Activated CD4-positive, alpha-beta T cell treated with anti-CD3 and anti-CD28 coated beads for 1 hour (primary cell): Measurements from ENCODE around the gene MYH11.
"Not testable (repeated sequence)": the region's sequence is repeated elsewhere in the genome, so short reads cannot be mapped to it uniquely, and the experiment has no call there.

ENCODE experiments used
- DNase-seq: peaks from one replicate; pipeline ENCODE4 v3.0.0-alpha.2; 2020

Gene MYH11

GRCh38 chr16:15836965-15837611, 19.7 kb downstream of the MYH11 start:
- no peak for DNase-seq

GRCh38 chr16:15836074-15836473, 20.8 kb downstream of the MYH11 start:
- no peak for DNase-seq

- no peak for DNase-seq
Observed at GRCh38 chr16:15835136-15835878, 21.5 kb downstream of the MYH11 start.

GRCh38 chr16:15834502-15834901, 22.3 kb downstream of the MYH11 start:
- DNase-seq, result no peak

- no peak for DNase-seq
Observed at GRCh38 chr16:15833541-15833940, 23.3 kb downstream of the MYH11 start.

- no peak for DNase-seq
Observed at GRCh38 chr16:15832241-15832640, 24.6 kb downstream of the MYH11 start.

GRCh38 chr16:15830832-15831451, 25.9 kb downstream of the MYH11 start:
- no peak for DNase-seq

GRCh38 chr16:15829460-15829859, 27.4 kb downstream of the MYH11 start:
- no peak for DNase-seq

- no peak for DNase-seq
Observed at GRCh38 chr16:15827709-15828343, 29.0 kb downstream of the MYH11 start.

GRCh38 chr16:15827299-15827698, 29.5 kb downstream of the MYH11 start:
- no peak for DNase-seq

- DNase-seq, result no peak
Observed at GRCh38 chr16:15825750-15826305, 31.0 kb downstream of the MYH11 start.

- no peak for DNase-seq
Observed at GRCh38 chr16:15822957-15823356, 33.9 kb downstream of the MYH11 start.

GRCh38 chr16:15820837-15821236, 36.0 kb downstream of the MYH11 start:
- no peak for DNase-seq

- no peak for DNase-seq
Observed at GRCh38 chr16:15819046-15819445, 37.8 kb downstream of the MYH11 start.

- DNase-seq, result no peak
Observed at GRCh38 chr16:15817446-15817845, 39.4 kb downstream of the MYH11 start.

GRCh38 chr16:15816228-15816627, 40.6 kb downstream of the MYH11 start:
- no peak for DNase-seq

GRCh38 chr16:15812401-15812750, 44.5 kb downstream of the MYH11 start:
- DNase-seq, result not testable (repeated sequence)

GRCh38 chr16:15811481-15812400, 45.1 kb downstream of the MYH11 start:
- DNase-seq, result no peak

- no peak for DNase-seq
Observed at GRCh38 chr16:15810949-15811348, 45.9 kb downstream of the MYH11 start.

GRCh38 chr16:15810411-15810810, 46.4 kb downstream of the MYH11 start:
- no peak for DNase-seq

GRCh38 chr16:15809297-15809696, 47.5 kb downstream of the MYH11 start:
- DNase-seq, result not testable (repeated sequence)

GRCh38 chr16:15808071-15808470, 48.8 kb downstream of the MYH11 start:
- DNase-seq, result no peak
